Measurements from ENCODE around the gene EXOC2. TPM values are rescaled to one million over a fixed set of nuclear protein-coding genes. Genes with fewer than 3 reads are reported as not detected.
"Not testable (repeated sequence)": the region's sequence is repeated elsewhere in the genome, so short reads cannot be mapped to it uniquely, and the experiment has no call there.

EXOC2 gene
- total RNA-seq, 1 donor from 2014 or later: 22.9 TPM

- peak overlapping the region; percentile 51 for H3K27ac Mint-ChIP-seq
- no peak overlapping the region for H3K4me3 Mint-ChIP-seq
- no peaks in the 10 kb centered on the region for H3K36me3 Mint-ChIP-seq
- DNase-seq (ENCODE audit: extremely low spot score, unreplicated experiment): no peak
- peaks cover 15% of the 10 kb centered on the region for H3K4me1 Mint-ChIP-seq (ENCODE audit: unreplicated experiment)
- peaks cover 10% of the 10 kb centered on the region for H3K27me3 Mint-ChIP-seq
- no peaks in the 10 kb centered on the region for H3K9me3 Mint-ChIP-seq
- no peak for TF ChIP-seq CTCF (conservative IDR thresholded peaks at IDR 0.05)
These were observed 6.4 kb upstream of the EXOC2 start for GRCh38 chr6:699319-699718.

GRCh38 chr6:694431-695126 is 1.6 kb upstream of the EXOC2 start:
- not testable (repeated sequence) for DNase-seq (ENCODE audit: extremely low spot score, unreplicated experiment); H3K36me3 Mint-ChIP-seq; H3K9me3 Mint-ChIP-seq; H3K27ac Mint-ChIP-seq; H3K27me3 Mint-ChIP-seq
- Mint-ChIP-seq H3K4me1 (ENCODE audit: unreplicated experiment) (peaks cover 23% of the 10 kb centered on the region), H3K4me3 (peak overlapping the region; percentile 70)

GRCh38 chr6:693723-694009 is 727 bp upstream of the EXOC2 start:
- DNase-seq (ENCODE audit: extremely low spot score, unreplicated experiment): no peak
- Mint-ChIP-seq H3K9me3 (no peaks in the 10 kb centered on the region), H3K27ac (no peak overlapping the region), H3K4me1 (ENCODE audit: unreplicated experiment) (peaks cover 19% of the 10 kb centered on the region), H3K27me3 (peaks cover 2% of the 10 kb centered on the region), H3K36me3 (no peaks in the 10 kb centered on the region), H3K4me3 (peak overlapping the region; percentile 98)
- no peak for TF ChIP-seq CTCF (conservative IDR thresholded peaks at IDR 0.05)

- Mint-ChIP-seq H3K27ac (peak overlapping the region; percentile 96), H3K36me3 (no peaks in the 10 kb centered on the region), H3K4me1 (ENCODE audit: unreplicated experiment) (peaks cover 19% of the 10 kb centered on the region), H3K9me3 (no peaks in the 10 kb centered on the region), H3K27me3 (peaks cover 2% of the 10 kb centered on the region), H3K4me3 (peak overlapping the region; percentile 97)
- no peak for TF ChIP-seq CTCF (conservative IDR thresholded peaks at IDR 0.05)
- no peak for DNase-seq (ENCODE audit: extremely low spot score, unreplicated experiment)
These were observed 535 bp downstream of the EXOC2 start for GRCh38 chr6:692356-692851.

- TF ChIP-seq CTCF (conservative IDR thresholded peaks at IDR 0.05): no peak
- H3K27ac Mint-ChIP-seq: no peak overlapping the region
- DNase-seq (ENCODE audit: extremely low spot score, unreplicated experiment): no peak
- no peaks in the 10 kb centered on the region for H3K9me3 Mint-ChIP-seq
- peaks cover 2% of the 10 kb centered on the region for H3K27me3 Mint-ChIP-seq
- no peaks in the 10 kb centered on the region for H3K36me3 Mint-ChIP-seq
- H3K4me1 Mint-ChIP-seq (ENCODE audit: unreplicated experiment): peaks cover 29% of the 10 kb centered on the region
- H3K4me3 Mint-ChIP-seq: no peak overlapping the region
These were observed 3.7 kb downstream of the EXOC2 start for GRCh38 chr6:689223-689622.

GRCh38 chr6:686497-686896 is 6.4 kb downstream of the EXOC2 start:
- no peaks in the 10 kb centered on the region for H3K9me3 Mint-ChIP-seq
- H3K36me3 Mint-ChIP-seq: peaks cover 8% of the 10 kb centered on the region
- peaks cover 32% of the 10 kb centered on the region for H3K4me1 Mint-ChIP-seq (ENCODE audit: unreplicated experiment)
- peak; percentile 31 for TF ChIP-seq CTCF (conservative IDR thresholded peaks at IDR 0.05)
- no peak overlapping the region for H3K4me3 Mint-ChIP-seq
- no peak overlapping the region for H3K27ac Mint-ChIP-seq
- no peak for DNase-seq (ENCODE audit: extremely low spot score, unreplicated experiment)
- peaks cover 3% of the 10 kb centered on the region for H3K27me3 Mint-ChIP-seq
